GM18861 (cell line): ENCODE data around the gene PIEZO2.

Source experiments
- ATAC-seq: cut with Tn5 transposase; IDR thresholded peaks from one replicate; pipeline ENCODE4 v1.9.1; 2021; ENCODE audit not compliant: unreplicated experiment

Gene PIEZO2

GRCh38 chr18:10755855-10756254, 393.5 kb downstream of the PIEZO2 start:
- ATAC-seq: no peak

- ATAC-seq: no peak
Measured at GRCh38 chr18:10754128-10754527, 395.2 kb downstream of the PIEZO2 start.

DNA sequence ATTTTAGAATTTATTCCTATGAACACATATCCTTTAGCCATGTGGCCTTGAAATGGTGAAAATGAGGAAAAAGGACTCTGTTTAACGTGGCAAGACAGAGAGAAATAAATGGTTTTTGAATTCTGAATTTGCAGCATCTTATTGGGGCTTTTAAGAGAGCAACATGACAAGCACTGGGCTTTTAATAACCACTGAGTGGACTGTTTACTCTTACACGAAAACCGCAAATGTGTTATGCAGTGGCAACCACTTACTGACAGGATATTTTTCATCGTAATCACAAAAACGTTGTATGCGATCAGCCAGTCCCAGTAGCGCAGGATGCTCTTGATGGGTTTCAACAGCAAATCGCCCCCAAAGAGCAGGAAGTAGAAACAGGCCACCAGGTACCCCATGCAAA, 397.0 kb downstream of the PIEZO2 start:
- no peak for ATAC-seq

DNA sequence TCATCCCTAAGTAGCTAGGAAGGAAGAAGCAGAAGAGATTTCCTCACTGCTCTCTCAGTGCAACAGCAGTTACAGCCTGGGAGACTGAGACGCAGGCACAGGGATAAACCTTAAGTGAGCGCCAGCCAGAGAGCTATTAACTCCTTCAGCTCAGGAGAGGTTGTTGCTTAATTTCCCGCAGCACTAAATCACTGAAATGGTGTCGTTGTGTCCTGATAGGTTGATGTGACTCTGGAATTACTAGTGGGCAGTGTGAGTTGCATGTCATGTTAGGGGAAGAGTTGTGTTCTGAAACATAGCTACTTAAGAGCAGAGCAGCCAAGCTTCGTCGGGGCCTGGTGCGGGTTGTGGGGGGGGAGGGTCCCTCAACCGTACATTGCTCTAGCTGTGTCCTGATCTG, 397.7 kb downstream of the PIEZO2 start:
- ATAC-seq: no peak

DNA sequence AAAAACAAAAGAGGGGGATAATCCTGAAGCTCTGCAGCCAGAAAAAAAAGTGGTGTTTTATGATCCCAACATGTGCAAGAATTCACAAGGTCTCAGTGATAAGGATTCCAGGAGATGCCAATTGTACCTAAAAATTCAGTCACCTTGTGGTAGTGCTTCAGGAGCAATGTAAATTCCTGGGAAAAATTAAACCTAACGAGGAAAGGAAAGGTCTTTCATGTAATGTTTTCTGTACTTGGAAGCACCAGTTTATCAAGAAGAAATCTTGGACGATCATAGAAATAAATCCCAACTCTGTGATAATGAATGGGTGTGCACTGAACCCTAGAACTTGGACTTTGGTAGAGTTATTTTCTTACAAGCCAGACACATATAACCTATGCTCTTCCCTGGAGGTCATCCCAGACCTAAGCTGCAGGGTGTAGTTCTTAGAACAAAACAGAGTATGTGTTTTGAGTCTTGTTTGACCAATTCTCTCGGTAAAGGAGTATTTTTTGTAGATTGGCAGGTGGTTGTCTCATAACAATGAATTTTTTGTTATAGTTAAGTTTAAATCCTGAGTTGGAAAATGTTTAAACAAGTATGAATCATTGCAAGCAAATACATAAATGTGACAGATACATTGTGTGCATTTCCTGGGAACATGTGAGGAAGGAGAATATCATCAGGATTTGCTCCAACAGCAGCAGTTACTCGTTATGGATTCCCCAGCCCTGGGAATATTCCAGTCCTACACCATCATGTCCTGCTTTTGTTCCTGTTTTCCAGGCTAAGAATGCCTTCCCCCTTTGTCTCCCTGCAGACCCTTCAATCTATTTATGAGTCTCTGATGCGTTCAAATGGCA, 399.0 kb downstream of the PIEZO2 start:
- ATAC-seq: no peak

DNA sequence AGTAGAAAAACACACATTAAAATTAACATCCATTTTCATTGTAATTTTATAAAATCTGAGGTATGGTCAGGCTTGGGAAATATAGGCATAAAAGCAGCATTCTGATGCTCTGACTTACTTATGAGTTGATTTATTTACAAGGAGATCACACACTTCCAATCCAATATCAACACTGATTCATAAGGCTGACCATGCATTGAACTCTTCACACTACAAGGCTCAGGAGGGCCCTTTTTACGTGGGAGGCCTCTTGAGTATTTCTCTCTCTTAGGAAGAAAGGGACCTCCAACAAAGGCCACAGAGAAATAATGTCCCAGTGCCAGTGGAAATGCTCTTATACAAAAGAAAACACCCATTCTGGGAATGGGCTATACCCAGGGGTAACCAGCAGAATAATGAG, 400.7 kb downstream of the PIEZO2 start:
- ATAC-seq: no peak

DNA sequence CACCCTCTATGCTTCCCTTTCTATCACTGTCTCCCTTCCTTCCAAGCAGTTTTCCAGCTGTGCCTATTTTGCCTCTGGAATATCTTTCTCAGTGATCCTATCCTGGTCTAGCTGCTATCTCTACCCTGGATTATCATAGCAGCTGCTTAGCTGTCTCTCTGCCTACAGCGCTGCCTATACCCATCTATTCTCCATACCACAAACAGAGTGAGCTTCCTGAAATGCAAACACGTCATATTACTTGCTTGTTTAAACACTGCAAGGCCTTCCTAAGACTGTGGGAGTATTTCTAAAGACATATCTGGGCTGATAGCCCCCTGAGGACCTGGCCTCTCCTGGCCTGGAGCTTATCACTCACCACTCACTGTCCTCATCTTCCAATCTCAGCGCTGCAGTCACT, 403.4 kb downstream of the PIEZO2 start:
- no peak for ATAC-seq

DNA sequence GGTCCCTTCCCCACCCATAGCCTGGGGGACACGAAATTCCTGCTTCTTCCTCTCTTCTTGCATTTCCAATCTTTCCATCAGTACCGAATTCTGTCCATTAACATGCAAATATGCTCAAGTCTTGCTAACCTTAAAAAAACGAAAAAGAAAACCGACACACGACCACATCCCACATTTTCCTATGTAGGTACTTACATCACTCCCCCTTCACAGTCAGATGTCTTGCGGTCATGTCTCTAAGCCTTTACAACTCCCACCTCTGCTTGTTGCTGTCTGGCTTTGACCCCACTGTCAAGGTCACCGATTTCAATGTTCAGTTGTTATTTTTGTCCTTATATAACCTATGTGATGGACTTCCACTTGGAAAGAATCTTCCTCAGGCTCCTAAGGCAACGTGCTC, 404.1 kb downstream of the PIEZO2 start:
- ATAC-seq: no peak

- ATAC-seq: no peak
Measured at GRCh38 chr18:10743766-10744165, 405.6 kb downstream of the PIEZO2 start.

- ATAC-seq: no peak
Measured at GRCh38 chr18:10739152-10739551, 410.2 kb downstream of the PIEZO2 start.

- no peak for ATAC-seq
Measured at GRCh38 chr18:10736984-10737383, 412.4 kb downstream of the PIEZO2 start.

- no peak for ATAC-seq
Measured at GRCh38 chr18:10732990-10733389, 416.4 kb downstream of the PIEZO2 start.

DNA sequence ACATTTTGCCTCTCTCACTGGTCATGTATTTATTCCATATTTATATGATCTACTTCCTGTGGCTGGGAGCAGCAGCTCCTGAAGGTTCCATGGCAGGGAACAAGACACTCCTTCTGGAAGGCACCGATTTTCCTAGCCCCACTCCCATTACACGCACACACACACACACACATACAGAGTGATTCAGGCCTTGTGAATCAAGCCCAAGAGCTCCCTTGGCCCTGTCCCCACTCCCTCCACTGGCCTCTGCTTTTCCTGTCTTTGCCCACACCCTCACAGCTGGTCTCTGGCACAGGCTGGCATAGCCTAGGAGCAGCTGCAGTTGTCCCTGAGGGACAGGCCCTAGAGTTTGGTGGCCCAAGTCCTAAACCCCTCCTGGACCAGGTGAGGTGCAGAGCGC, 421.9 kb downstream of the PIEZO2 start:
- ATAC-seq: no peak

DNA sequence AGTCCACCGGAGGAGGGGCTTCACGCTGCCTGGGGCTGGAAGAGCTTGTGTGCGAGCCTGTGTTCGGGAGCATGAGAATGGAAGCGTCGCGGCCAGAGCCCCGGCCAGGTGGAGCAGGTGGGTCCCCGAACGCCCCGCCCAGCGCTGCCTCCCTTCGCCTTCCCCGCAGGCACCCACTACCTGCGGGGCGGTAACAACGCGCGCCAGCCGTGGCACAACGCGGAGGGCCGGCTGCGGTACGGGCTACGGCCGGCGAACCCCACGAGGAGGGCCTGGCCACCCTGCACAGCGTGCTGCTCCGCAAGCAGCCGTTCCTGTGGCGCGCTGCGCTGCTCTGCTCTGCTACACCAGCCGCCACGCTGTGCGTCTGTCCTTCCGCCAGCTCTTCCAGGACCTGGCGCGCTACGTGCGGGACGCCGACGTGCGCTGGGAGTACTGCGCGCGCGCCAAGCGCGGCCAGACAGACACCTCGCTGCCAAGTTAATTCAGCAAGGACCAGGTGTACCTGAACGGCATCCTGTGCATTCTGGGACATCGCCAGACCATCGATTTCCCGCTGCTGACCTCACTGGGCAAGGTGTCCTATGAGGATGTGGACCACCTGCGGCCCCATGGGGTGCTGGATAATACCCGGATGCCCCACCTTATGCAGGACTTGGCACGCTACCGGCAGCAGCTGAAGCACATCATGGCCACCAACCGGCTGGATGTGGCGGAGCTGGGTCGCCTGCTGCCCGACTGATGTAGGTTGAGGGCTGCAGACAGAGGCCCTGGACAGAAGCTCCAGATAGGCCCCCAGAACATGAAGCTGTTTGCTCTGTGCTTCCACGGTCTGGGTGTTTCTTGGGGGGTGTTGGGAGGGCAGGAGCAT, 422.9 kb downstream of the PIEZO2 start:
- ATAC-seq: no peak

DNA sequence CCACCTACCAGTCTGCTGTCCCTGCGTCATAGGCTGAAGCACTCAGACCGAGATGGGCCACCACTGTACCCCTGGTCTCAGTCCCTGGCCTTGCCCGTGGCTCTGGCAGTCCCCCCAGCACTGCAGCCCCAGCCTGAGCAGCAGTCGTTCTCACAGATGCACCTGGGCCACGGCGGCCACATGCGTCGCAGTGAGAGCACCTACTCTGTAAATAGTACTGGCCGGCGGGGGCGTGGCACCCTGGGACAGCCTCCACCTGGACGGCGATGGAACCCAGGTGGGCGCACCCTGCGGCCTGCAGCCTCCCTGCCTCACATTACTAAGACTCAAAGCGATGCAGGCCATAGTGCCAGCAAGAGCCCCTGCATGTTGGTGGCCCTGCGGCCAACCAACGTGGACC, 424.7 kb downstream of the PIEZO2 start:
- ATAC-seq: no peak

DNA sequence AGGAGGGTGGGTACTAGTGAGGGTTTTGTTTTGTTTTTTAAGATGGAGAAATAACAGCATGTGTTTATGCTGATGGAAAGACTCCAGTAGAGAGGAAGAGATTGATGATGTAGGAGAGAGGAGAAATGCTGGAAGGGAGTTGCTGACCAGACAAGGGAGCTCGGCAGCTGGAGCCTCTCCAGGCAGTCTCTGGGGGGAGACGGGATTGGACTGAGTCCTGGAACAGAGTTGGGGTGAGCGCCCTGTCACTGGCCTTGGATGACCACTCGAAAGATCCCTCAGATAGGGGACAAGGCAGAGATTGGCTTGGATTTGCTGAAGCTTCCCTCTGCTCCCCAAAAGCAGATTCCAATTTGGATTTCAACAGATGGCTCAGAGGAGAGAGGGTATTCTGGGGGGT, 425.9 kb downstream of the PIEZO2 start:
- ATAC-seq: no peak

GRCh38 chr18:10718809-10719208, 430.6 kb downstream of the PIEZO2 start:
- no peak for ATAC-seq

- no peak for ATAC-seq
Measured at GRCh38 chr18:10715791-10716190, 433.6 kb downstream of the PIEZO2 start.

GRCh38 chr18:10713409-10713808, 436.0 kb downstream of the PIEZO2 start:
- no peak for ATAC-seq

GRCh38 chr18:10707294-10707693, 442.1 kb downstream of the PIEZO2 start:
- no peak for ATAC-seq

DNA sequence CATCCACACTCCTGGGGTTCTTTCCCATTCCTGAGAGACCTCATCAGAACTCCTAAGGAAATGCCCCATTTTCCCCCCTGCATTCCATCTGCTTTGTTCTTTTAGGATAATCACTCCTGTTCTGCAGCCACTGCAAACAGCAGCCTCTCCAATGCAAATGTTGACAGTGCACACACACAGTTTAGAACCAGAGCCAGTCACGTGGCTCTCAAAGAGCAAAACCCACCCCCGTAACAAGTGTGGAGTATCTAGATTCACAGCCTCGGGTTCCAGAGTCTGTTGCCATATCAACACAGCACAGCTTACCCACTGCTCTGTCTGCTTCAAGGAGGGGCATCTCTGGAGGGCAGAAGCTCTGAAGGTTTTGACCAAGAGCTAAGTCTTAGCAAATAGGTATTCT, 443.6 kb downstream of the PIEZO2 start:
- ATAC-seq: no peak

DNA sequence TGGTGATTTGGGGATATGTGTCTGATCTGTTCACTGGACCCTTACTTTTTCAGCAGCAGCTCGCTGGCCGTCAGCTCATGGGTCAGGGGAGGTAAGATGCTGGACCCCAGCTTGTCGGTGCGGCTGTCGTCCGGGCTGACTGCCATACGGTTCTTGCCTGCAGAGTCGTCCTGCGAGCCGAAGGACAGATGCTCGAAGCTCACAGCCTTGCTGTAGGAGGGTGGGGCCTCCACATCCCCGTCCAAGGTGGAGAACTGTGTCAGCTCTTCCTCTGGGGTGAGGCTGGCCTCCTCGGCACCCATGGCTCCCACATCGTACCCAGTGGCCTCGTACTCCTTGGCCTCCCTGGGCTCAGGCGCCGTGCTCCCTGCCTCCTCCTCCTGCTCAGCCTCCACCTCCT, 444.1 kb downstream of the PIEZO2 start:
- ATAC-seq: no peak
